ENCODE data around the gene KLHL25.

KLHL25 gene

DNA sequence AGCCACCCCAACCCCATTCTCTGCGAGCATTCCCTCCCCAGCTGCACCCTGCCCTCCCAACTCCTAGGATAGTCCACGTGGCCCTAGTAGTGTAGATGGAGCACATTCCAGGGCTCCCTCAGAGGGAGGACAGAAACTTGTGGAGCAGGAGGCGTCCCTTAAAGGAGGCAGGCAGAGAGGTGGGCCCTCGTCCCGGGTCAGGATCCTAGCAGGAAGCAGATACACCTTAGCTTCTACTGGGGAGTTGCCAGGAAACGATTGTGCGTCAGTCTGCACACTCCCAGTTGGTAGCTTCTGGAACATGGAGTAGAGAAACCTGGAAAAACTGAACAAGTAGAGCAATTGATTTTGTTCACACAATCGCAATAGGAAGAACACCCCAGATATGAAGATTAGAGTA lies 43.9 kb upstream of the KLHL25 start:
- H3K4me1 ChIP-seq (ENCODE audit: insufficient read depth, poor library complexity, severe bottlenecking): no peaks in the 10 kb centered on the region
- no peaks in the 10 kb centered on the region for H3K36me3 ChIP-seq (ENCODE audit: low read depth)
- no peaks in the 10 kb centered on the region for H3K27me3 ChIP-seq (ENCODE audit: insufficient read depth, poor library complexity, severe bottlenecking)
- no peak overlapping the region for H3K27ac ChIP-seq (ENCODE audit: poor library complexity, severe bottlenecking)
- no peaks in the 10 kb centered on the region for H3K9me3 ChIP-seq (ENCODE audit: severe bottlenecking)
- ATAC-seq (ENCODE audit: low read depth) (no peak), DNase-seq (ENCODE audit: low spot score) (no peak)
- H3K4me3 ChIP-seq (ENCODE audit: severe bottlenecking): no peak overlapping the region
- TF ChIP-seq, protein P1, sequence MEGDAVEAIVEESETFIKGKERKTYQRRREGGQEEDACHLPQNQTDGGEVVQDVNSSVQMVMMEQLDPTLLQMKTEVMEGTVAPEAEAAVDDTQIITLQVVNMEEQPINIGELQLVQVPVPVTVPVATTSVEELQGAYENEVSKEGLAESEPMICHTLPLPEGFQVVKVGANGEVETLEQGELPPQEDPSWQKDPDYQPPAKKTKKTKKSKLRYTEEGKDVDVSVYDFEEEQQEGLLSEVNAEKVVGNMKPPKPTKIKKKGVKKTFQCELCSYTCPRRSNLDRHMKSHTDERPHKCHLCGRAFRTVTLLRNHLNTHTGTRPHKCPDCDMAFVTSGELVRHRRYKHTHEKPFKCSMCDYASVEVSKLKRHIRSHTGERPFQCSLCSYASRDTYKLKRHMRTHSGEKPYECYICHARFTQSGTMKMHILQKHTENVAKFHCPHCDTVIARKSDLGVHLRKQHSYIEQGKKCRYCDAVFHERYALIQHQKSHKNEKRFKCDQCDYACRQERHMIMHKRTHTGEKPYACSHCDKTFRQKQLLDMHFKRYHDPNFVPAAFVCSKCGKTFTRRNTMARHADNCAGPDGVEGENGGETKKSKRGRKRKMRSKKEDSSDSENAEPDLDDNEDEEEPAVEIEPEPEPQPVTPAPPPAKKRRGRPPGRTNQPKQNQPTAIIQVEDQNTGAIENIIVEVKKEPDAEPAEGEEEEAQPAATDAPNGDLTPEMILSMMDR (IDR thresholded peaks at IDR 0.05; ENCODE audit: poor library complexity, severe bottlenecking): no peak

DNA sequence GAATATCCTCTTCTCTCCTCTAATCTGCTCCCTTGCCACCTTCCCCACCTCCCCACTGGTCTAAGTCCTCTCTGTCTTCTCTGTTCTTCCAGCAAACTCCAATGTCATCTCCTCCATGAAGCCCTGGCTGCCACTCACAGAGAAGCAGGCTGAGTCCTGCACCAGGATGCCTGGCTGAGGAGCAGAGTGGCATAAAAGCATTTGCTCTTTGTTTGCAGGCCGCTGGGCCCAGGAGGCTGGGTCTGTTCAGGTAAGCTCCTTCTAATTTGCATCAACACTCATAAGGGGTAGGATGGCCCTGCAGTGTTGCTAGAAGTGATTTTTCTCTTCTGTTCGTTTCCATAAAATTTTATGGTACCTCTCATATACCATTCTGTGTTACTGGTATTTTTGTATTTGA lies 43.2 kb upstream of the KLHL25 start:
- ATAC-seq (ENCODE audit: low read depth) (no peak), DNase-seq (ENCODE audit: low spot score) (no peak)
- H3K4me3 ChIP-seq (ENCODE audit: severe bottlenecking): no peak overlapping the region
- no peaks in the 10 kb centered on the region for H3K27me3 ChIP-seq (ENCODE audit: insufficient read depth, poor library complexity, severe bottlenecking)
- H3K27ac ChIP-seq (ENCODE audit: poor library complexity, severe bottlenecking): no peak overlapping the region
- H3K4me1 ChIP-seq (ENCODE audit: insufficient read depth, poor library complexity, severe bottlenecking): no peaks in the 10 kb centered on the region
- TF ChIP-seq, protein P1 (IDR thresholded peaks at IDR 0.05; ENCODE audit: poor library complexity, severe bottlenecking): no peak
- H3K36me3 ChIP-seq (ENCODE audit: low read depth): no peaks in the 10 kb centered on the region
- H3K9me3 ChIP-seq (ENCODE audit: severe bottlenecking): no peaks in the 10 kb centered on the region

DNA sequence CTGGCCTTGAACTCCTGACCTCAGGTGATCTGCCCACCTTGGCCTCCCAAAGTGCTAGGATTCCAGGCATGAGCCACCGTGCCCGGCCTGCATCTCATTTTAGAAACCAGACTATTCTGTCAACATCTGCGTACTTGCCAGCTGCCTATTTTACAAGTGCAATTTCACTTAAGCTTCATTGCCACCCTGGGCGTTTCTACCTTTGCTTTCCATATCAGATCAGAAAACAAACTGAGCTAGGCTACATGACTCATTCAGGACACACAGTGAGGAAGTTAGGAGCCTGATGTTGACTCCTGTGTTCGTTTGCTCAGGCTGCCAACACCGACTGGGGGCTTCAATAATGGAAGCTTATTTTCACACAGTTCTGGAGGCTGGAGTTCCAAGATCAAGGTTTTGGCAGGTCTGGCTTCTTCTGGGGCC lies 42.3 kb upstream of the KLHL25 start:
- H3K27ac ChIP-seq (ENCODE audit: poor library complexity, severe bottlenecking): no peak overlapping the region
- no peaks in the 10 kb centered on the region for H3K36me3 ChIP-seq (ENCODE audit: low read depth)
- ATAC-seq (ENCODE audit: low read depth): peak; percentile 70
- H3K4me1 ChIP-seq (ENCODE audit: insufficient read depth, poor library complexity, severe bottlenecking): no peaks in the 10 kb centered on the region
- no peak overlapping the region for H3K4me3 ChIP-seq (ENCODE audit: severe bottlenecking)
- DNase-seq (ENCODE audit: low spot score): no peak
- H3K9me3 ChIP-seq (ENCODE audit: severe bottlenecking): no peaks in the 10 kb centered on the region
- no peaks in the 10 kb centered on the region for H3K27me3 ChIP-seq (ENCODE audit: insufficient read depth, poor library complexity, severe bottlenecking)
- TF ChIP-seq, protein P1 (IDR thresholded peaks at IDR 0.05; ENCODE audit: poor library complexity, severe bottlenecking): no peak

DNA sequence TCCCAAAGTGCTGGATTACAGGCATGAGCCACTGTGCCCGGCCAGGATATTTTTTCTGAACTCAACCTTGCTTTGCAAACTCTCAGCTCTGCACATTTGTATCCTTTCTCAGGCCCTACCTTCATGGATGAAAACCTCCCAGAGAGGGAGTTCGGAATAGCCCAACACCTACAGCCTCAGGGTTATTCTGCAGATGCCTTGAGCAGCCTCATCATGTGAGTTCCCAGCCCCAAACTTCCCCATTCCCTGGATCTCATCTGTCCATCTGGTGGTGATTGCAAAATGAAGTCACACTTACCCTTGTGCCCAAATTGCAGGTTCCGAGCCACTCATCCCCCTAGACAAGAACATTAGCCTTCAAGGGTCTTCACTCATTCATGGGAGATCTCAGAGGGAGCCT lies 39.9 kb upstream of the KLHL25 start:
- no peak for DNase-seq (ENCODE audit: low spot score)
- no peaks in the 10 kb centered on the region for H3K4me1 ChIP-seq (ENCODE audit: insufficient read depth, poor library complexity, severe bottlenecking)

DNA sequence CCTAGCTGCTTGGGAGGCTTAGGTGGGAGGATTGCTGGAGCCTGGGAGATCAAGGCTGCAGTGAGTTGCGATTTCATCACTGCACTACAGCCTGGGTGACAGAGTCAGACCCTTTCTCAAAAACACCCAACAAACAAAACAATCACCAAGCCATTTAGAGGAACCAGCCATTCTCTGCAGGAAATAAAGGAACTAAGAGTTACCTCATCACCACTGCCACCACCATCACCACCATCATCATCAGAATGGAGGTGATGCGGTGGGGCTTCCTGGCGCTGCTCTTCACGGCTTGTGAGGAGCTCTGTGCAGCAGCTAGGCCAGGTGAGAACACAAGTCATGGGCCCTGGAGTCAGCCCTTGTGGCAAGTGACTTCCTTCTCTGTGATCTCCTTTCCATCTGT lies 37.7 kb upstream of the KLHL25 start:
- Histone ChIP-seq H3K27ac (ENCODE audit: poor library complexity, severe bottlenecking) (no peak overlapping the region), H3K4me3 (ENCODE audit: severe bottlenecking) (no peak overlapping the region), H3K36me3 (ENCODE audit: low read depth) (no peaks in the 10 kb centered on the region), H3K9me3 (ENCODE audit: severe bottlenecking) (no peaks in the 10 kb centered on the region), H3K27me3 (ENCODE audit: insufficient read depth, poor library complexity, severe bottlenecking) (no peaks in the 10 kb centered on the region), H3K4me1 (ENCODE audit: insufficient read depth, poor library complexity, severe bottlenecking) (no peaks in the 10 kb centered on the region)
- TF ChIP-seq, protein P1 (IDR thresholded peaks at IDR 0.05; ENCODE audit: poor library complexity, severe bottlenecking): no peak
- ATAC-seq (ENCODE audit: low read depth): no peak
- DNase-seq (ENCODE audit: low spot score): no peak

More for the DNA sequence above, 39.9 kb upstream of the KLHL25 start:
- TF ChIP-seq, protein P1 (IDR thresholded peaks at IDR 0.05; ENCODE audit: poor library complexity, severe bottlenecking): no peak
- ATAC-seq (ENCODE audit: low read depth): no peak
- H3K4me3 ChIP-seq (ENCODE audit: severe bottlenecking): no peak overlapping the region
- H3K9me3 ChIP-seq (ENCODE audit: severe bottlenecking): no peaks in the 10 kb centered on the region
- no peaks in the 10 kb centered on the region for H3K27me3 ChIP-seq (ENCODE audit: insufficient read depth, poor library complexity, severe bottlenecking)
- no peak overlapping the region for H3K27ac ChIP-seq (ENCODE audit: poor library complexity, severe bottlenecking)
- H3K36me3 ChIP-seq (ENCODE audit: low read depth): no peaks in the 10 kb centered on the region
